ENCODE results near the gene ERBB4. TPM values are rescaled to one million over a fixed set of nuclear protein-coding genes. Genes with fewer than 3 reads are reported as not detected.

The ERBB4 gene
- total RNA-seq, 1 donor from 2014 or later: 22.6 TPM

DNA sequence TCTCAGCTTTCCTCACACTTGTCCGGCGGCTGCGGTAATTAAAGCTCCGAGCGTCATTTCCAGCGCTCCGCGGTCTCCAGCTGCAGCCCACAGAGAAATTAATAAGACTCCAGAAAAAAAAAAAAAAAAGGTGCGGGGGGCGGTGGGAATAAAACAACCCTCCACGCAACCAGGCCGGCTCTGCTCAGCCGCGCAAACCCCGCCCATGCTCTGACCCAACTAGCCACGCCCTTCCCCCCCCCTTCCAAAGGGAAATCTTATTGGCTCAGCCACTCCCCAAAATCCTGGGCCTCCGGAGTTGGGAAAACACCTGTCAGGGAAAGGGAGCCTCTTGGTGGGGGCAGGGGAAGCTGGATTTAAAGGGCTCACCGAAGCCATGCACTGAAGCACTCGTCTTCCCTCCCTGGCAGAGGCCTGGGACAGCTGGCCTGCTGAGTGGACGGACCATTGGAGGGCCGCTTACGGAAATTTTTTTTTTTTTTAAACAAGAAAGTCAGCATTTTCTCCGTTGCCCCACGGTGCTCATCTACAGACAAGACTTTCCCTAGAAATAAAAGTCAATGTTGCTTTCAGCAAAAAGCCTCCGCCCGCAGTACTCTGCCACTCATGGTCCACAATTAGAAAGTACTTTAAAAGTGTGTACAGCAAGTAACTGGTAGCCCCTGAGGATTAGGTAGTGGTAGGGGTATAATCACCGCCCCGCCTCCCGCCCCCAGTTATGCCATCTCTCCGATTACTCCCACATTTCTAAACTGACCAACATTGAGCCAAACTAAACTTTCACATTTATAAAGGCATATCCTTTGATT is 674 bp upstream of the ERBB4 start:
- no peak for TF ChIP-seq CTCF (IDR thresholded peaks at IDR 0.05)
- no peaks in the 10 kb centered on the region for H3K9me3 ChIP-seq
- DNase-seq (peak; percentile 85), ATAC-seq (peak; percentile 84)
- H3K4me3 ChIP-seq: peak overlapping the region; percentile 50
- peaks cover 10% of the 10 kb centered on the region for H3K4me1 ChIP-seq
- peaks cover 50% of the 10 kb centered on the region for H3K27me3 ChIP-seq
- H3K27ac ChIP-seq: no peak overlapping the region
- intact Hi-C loops (cut with DNase I): no loop called here
- no peaks in the 10 kb centered on the region for H3K36me3 ChIP-seq

- intact Hi-C loops (cut with DNase I): no loop called here
- H3K4me3 ChIP-seq: peak overlapping the region; percentile 50
- H3K9me3 ChIP-seq: no peaks in the 10 kb centered on the region
- peaks cover 10% of the 10 kb centered on the region for H3K4me1 ChIP-seq
- H3K36me3 ChIP-seq: no peaks in the 10 kb centered on the region
- peak; percentile 76 for DNase-seq
- no peak overlapping the region for H3K27ac ChIP-seq
- no peak for TF ChIP-seq CTCF (IDR thresholded peaks at IDR 0.05)
- peak; percentile 67 for ATAC-seq
- H3K27me3 ChIP-seq: peaks cover 53% of the 10 kb centered on the region
These were observed 787 bp downstream of the ERBB4 start for GRCh38 chr2:212537726-212538304.

GRCh38 chr2:212536817-212537725 is 1.5 kb downstream of the ERBB4 start:
- Histone ChIP-seq H3K4me3 (peak overlapping the region; percentile 50), H3K27me3 (peaks cover 53% of the 10 kb centered on the region), H3K36me3 (no peaks in the 10 kb centered on the region), H3K27ac (no peak overlapping the region), H3K4me1 (peaks cover 10% of the 10 kb centered on the region), H3K9me3 (no peaks in the 10 kb centered on the region)
- intact Hi-C loops (cut with DNase I): no loop called here
- no peak for TF ChIP-seq CTCF (IDR thresholded peaks at IDR 0.05)
- DNase-seq: peak; percentile 55
- peak; percentile 58 for ATAC-seq

- no peak overlapping the region for H3K27ac ChIP-seq
- peak; percentile 55 for DNase-seq
These were observed 2.4 kb downstream of the ERBB4 start for GRCh38 chr2:212535996-212536816.

More at GRCh38 chr2:212535996-212536816, 2.4 kb downstream of the ERBB4 start:
- H3K27me3 ChIP-seq: peaks cover 53% of the 10 kb centered on the region
- no peaks in the 10 kb centered on the region for H3K9me3 ChIP-seq
- no peaks in the 10 kb centered on the region for H3K36me3 ChIP-seq
- peaks cover 10% of the 10 kb centered on the region for H3K4me1 ChIP-seq
- H3K4me3 ChIP-seq: peak overlapping the region; percentile 50
- intact Hi-C loops (cut with DNase I): no loop called here
- no peak for TF ChIP-seq CTCF (IDR thresholded peaks at IDR 0.05)
- ATAC-seq: no peak

Data from upper lobe of right lung (tissue), 1 donor.